HG03460 (cell line): ENCODE results near the gene ART4.
A peak's percentile ranks its signal among the peaks of the same experiment; 100 is the strongest.

ENCODE experiments used
- ATAC-seq: cut with Tn5 transposase; IDR thresholded peaks from one replicate; pipeline ENCODE4 v1.9.1; 2021; ENCODE audit not compliant: unreplicated experiment

The ART4 gene

DNA sequence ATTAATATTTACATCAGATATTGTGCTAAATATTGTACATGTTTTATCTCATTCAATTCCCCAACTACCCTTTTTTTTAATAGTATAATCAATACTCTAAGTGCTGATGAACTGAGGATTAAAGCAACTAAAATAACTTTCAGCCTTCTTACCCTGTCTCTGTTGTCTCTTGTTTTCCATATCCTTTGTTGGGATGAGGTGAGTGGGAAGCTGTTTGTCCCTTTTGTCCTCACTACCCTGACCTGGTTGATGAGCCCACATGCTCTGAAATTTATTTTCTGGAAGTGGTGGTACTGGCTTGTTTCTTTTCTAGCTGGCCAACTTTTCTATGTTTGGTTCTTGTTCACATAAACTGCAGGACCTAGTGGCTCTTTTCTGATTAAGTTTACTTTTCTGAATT, 9.6 kb upstream of the ART4 start:
- no peak for ATAC-seq

DNA sequence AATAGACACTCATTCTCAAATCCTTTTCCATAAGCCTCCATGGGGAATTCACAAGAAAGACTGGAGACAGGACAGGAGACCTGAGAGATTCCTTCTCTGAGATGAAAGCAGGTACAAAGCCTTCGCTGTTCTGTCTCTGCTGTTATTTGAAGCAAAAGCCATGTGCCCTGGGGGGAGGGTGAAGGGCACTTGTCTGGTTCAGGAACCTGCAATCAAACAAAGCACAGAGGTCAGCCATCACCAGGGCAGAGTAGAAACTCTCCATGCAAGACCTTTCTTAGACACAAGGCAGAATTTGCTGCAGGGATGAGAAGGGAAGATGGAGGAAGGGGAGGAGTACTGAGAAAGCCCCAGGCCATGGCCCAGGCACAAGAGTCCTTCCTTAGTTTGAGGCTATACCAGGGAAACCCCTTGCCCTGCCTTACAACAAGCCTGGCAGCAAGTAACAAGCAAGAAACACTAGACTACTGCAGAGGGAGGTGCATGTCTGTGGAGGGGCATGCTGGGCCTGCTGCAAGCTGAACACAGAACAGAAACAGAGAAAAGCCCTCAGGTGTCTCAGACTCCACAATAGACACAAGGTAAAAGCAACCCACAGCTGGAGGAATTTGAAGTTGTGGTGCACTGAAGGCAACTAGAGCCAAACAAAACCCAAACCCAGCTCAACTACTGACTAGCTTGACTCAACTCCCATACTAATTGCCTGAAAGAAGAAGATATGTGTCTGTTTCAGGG, 7.8 kb upstream of the ART4 start:
- no peak for ATAC-seq

GRCh38 chr12:14849661-14850060, 6.3 kb upstream of the ART4 start:
- no peak for ATAC-seq

GRCh38 chr12:14846876-14847580, 3.7 kb upstream of the ART4 start:
- no peak for ATAC-seq

DNA sequence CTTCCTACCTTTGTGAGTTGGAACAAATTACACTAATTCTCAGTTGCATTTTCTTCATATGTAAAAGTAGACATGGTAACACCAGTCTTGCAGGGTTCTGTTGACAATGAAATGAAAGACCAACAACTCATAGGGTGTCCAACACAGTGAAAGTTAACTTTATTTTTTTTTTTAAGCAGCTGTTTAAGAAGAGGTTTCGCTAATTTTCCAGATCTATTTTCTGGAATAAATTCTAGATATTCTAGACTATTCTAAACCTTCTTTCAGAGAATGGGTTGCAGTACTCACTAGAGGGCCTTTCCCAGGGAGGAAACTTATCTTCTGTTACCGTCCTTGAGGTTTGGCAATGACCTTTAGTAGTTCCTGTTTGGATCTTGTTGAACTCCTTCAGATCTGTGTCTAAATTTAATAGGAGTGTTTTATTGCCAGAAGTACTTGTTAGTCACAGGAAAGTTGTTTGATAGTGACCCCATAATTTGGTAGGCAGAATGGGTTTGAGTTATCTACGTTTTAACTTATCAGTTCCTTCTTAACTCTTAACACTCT, 2.8 kb upstream of the ART4 start:
- no peak for ATAC-seq

DNA sequence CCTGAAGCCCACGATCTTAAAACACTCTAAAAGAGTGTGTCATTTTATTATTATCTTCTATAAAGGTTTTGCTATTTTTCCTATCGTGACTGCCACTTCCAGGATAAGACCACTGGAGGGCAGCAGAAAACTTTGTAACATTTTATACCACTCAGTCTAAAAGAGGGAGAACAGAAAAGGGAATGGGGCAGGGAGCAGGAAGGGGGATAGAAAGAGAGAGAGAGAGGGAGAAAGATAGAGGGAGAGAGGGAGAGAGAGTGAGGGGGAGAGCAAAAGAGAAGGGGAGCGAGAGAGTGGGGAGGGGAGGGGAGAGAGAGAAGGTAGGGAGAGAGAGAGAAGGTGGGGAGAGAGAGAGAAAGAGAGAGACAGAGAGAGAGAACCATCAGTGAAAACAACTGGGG, 2.0 kb upstream of the ART4 start:
- no peak for ATAC-seq

DNA sequence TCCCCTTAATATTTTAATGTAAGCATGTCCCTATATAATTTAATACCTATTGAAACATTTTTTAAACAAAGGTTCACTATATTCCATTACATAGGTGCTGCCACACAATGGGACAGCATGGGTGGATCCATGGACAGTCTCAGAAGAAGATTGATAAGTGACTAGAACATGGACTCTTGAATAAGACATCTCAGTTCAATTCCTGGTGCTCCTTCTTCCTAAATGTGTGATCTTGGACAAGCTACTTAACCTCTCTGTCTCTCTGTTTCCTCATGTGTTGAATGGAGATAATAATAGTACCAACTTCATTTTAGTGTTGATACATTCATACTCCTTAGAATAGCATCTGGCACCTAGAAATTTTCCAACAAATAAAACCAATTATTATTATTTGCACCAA, 1.1 kb upstream of the ART4 start:
- ATAC-seq: no peak

GRCh38 chr12:14842315-14842714, 1.0 kb downstream of the ART4 start:
- no peak for ATAC-seq

DNA sequence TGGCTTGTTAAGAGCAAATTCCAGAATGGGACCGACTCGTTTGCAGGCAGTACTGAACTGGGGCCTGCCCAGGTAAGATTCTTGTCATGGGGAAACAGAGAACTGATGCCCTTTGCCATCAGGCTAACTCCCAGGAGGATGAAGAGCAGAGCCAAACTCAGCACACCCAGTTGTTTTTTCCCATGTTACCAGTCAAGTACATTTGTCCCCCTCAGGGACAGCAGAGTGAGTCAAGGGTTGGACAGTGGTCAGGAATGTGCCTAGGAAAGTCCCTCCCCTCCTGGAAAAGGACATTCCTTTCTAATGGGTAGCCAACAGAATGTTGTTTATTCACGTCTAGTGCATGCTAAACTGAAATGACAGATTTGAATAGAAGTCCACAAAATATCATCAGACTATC, 1.6 kb downstream of the ART4 start:
- no peak for ATAC-seq

GRCh38 chr12:14840616-14841015, 2.7 kb downstream of the ART4 start:
- ATAC-seq: no peak

DNA sequence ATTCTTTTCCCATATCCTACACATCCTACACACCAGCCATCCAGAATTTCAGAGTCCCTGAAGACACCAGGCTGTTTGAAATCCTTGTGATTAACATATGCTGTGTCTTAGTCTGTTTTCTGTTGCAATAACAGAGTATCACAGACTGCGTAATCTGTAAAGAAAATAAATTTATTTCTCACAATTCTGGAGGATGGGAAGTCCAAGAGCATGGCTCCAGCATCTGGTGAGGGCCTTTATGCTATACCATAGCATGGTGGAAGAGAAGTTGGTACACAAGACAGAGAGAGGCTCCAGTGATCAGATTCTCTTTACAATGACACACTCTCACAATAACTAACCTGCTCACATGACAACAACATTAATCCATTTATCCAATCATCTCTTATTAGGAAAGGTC, 4.1 kb downstream of the ART4 start:
- ATAC-seq: no peak

- ATAC-seq: no peak
Observed at GRCh38 chr12:14836336-14837210, 6.8 kb downstream of the ART4 start.

GRCh38 chr12:14834509-14834908, 8.8 kb downstream of the ART4 start:
- ATAC-seq: no peak

- no peak for ATAC-seq
Observed at GRCh38 chr12:14833952-14834351, 9.4 kb downstream of the ART4 start.

DNA sequence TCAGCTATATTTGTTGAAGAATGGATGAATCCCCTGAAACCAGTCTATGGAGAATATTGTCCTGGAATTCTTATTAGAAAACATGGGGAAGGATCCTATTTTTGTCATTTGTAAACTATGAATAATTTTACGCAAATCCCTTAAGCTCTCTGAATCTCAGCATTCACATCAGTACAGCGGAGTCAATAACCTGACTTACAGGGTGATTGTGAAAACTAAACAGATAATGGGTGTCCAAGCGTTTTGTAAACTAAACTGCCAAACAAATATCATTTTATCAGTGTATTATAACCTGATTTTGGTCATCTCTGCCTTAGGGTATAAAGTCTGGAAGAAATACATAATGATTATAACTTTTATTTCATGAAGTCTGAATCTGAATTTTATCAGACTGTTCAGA, 10.0 kb downstream of the ART4 start:
- no peak for ATAC-seq

GRCh38 chr12:14828892-14829291, 14.4 kb downstream of the ART4 start:
- ATAC-seq: peak; percentile 82

- ATAC-seq: no peak
Observed at GRCh38 chr12:14827043-14827442, 16.3 kb downstream of the ART4 start.

DNA sequence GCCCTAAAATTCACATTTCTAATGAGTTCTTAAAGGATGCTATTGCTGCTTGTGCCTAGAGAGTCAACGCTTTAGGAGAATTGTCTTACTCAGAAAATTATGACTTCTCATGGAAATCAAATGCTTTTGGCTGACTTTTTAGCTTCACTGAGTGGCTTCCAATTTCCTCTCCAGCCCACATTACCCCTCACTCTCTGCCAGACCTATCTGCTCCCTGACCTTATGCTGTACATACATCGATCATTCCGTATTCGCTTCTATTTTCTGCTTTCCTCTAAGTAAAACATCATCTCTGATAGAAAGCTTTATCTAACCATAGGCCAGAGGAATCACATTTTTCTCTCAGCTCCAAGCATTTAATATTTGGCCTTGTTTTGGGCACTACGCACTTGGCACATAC, 16.8 kb downstream of the ART4 start:
- ATAC-seq: no peak

- ATAC-seq: no peak
Observed at GRCh38 chr12:14825256-14825655, 18.1 kb downstream of the ART4 start.

DNA sequence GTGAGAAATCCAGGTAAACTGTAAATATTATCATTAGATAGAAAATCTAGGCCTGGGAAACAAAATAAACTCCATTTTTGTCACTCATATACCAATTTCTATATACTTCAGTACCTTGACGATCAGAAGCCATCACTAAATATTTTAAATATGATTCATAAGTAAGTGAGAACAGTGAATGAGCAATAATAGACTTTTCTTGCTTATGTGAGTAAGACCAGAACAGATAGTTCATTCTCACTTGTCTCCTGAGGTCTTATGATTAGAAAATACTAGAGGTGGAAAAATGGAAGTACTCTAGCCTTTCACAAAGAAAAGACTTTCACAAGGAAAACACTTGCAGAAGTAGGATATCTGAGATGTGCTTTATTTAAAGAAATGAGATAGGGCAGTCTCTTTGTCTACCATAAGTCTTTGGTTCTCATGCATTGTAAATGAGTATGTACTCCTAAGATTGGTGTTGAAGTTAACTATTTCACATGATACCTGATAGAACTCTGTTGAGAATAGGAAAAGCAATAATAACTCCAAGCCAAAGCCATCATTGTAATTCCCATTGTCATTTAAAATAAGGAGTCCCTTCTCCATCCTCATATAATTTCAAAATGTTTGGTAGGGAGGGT, 19.2 kb downstream of the ART4 start:
- ATAC-seq: no peak

GRCh38 chr12:14814014-14814413, 29.3 kb downstream of the ART4 start, which contains the start of gene SMCO3:
SMCO3 (minus strand) TSS chr12:14814182; CDS start chr12:14806680, 7,502 bp downstream.
- ATAC-seq: no peak
